IMR-90 (cell line): Measurements from ENCODE around the gene PHAX. TPM values are rescaled to one million over a fixed set of nuclear protein-coding genes. Genes with fewer than 3 reads are reported as not detected.

Experiments
- ATAC-seq: fragments of 200-7000 bp; cut with Tn5 transposase; 2 replicates; pipeline ENCODE4 v1.9.1; 2020; ENCODE audit warnings: low read depth, mild to moderate bottlenecking, moderate library complexity
- BruUV-seq: library from RNA; stranded (reverse); fragments of 400-500 nt; replicated peaks from 2 replicates; lab custom pipeline; 2021; lab: Mats Ljungman, UMichigan
- CTCF ChIA-PET: fragments of 300-600 bp; formaldehyde crosslinking; extraction: SDS; loops from one replicate; lab custom pipeline; 2021; ENCODE audit warnings: antibody characterized with exemption; lab: Yijun Ruan, JAX
- POLR2A ChIA-PET: fragments of 300-600 bp; sonication (Branson Sonifier 250); formaldehyde crosslinking; loops from one replicate; lab custom pipeline; 2022; ENCODE audit warnings: antibody characterized with exemption; ENCODE audit not compliant: unreplicated experiment; lab: Charles Lee
- DNase-seq: peaks from one replicate; pipeline ENCODE4 v3.0.0; 2013
- H2AFZ ChIP-seq: replicated peaks from 2 replicates; pipeline ENCODE3; 2013; ENCODE audit warnings: low read length, mild to moderate bottlenecking; ENCODE audit not compliant: poor library complexity
- H2AK5ac ChIP-seq: 2 replicates; pipeline ENCODE4 v1.6.1; 2013; ENCODE audit warnings: low read depth, low read length, inconsistent platforms
- H2AK9ac ChIP-seq: replicated peaks from 2 replicates; pipeline ENCODE3; 2013; ENCODE audit warnings: mild to moderate bottlenecking, low read depth, low read length, moderate library complexity; ENCODE audit not compliant: poor library complexity
- H2BK120ac ChIP-seq: 2 replicates; pipeline ENCODE4 v1.6.1; 2013; ENCODE audit warnings: low read depth, low read length, inconsistent platforms
- H2BK15ac ChIP-seq: 3 replicates; pipeline ENCODE4 v1.6.1; 2013; ENCODE audit warnings: low read depth, low read length, inconsistent platforms
- H2BK20ac ChIP-seq: 2 replicates; pipeline ENCODE4 v1.6.1; 2013; ENCODE audit warnings: low read depth, mild to moderate bottlenecking, inconsistent platforms, low read length, moderate library complexity
- H2BK5ac ChIP-seq: 2 replicates; pipeline ENCODE4 v1.6.1; 2013; ENCODE audit warnings: mild to moderate bottlenecking, low read depth, low read length, inconsistent platforms; ENCODE audit not compliant: poor library complexity, severe bottlenecking
- H3K14ac ChIP-seq: replicated peaks from 2 replicates; pipeline ENCODE4 v1.6.1; 2013; ENCODE audit warnings: low read depth, low read length, inconsistent platforms
- H3K18ac ChIP-seq: 2 replicates; pipeline ENCODE4 v1.6.1; 2013; ENCODE audit warnings: low read depth, low read length, control low read depth
- H3K23ac ChIP-seq: 2 replicates; pipeline ENCODE4 v1.6.1; 2013; ENCODE audit warnings: low read depth, low read length, inconsistent platforms
- H3K27ac ChIP-seq: 2 replicates; pipeline ENCODE4 v1.5.1; 2013; ENCODE audit warnings: mild to moderate bottlenecking, control low read depth, low read length; ENCODE audit not compliant: insufficient read depth
- H3K27me3 ChIP-seq: 2 replicates; pipeline ENCODE4 v1.6.1; 2013; ENCODE audit warnings: low read length; ENCODE audit not compliant: control insufficient read depth, insufficient read depth
- H3K36me3 ChIP-seq: 2 replicates; pipeline ENCODE4 v1.6.1; 2013; ENCODE audit warnings: low read length, mixed read lengths; ENCODE audit not compliant: control insufficient read depth, insufficient read depth
- H3K4ac ChIP-seq: 2 replicates; pipeline ENCODE4 v1.6.1; 2013; ENCODE audit warnings: low read depth, low read length, inconsistent platforms
- H3K4me1 ChIP-seq: 2 replicates; pipeline ENCODE4 v1.6.1; 2013; ENCODE audit warnings: low read length, mixed read lengths; ENCODE audit not compliant: control insufficient read depth, insufficient read depth
- H3K4me2 ChIP-seq: 2 replicates; pipeline ENCODE4 v1.6.1; 2013; ENCODE audit warnings: low read depth, mild to moderate bottlenecking, control low read depth, low read length, moderate library complexity
- H3K4me3 ChIP-seq: 2 replicates; pipeline ENCODE4 v1.5.1; 2013; ENCODE audit warnings: low read depth, mild to moderate bottlenecking, control low read depth, low read length, moderate library complexity; ENCODE audit not compliant: insufficient read depth
- H3K56ac ChIP-seq: 2 replicates; pipeline ENCODE4 v1.6.1; 2013; ENCODE audit warnings: low read length, inconsistent platforms; ENCODE audit not compliant: insufficient read depth; ENCODE audit errors: extremely low read depth
- H3K79me1 ChIP-seq, 2 experiments: 2 replicates each; pipeline ENCODE4 v1.6.1; 2013; ENCODE audit warnings: low read length in 2 of 2, inconsistent platforms in 1 of 2, low read depth in 1 of 2
- H3K9ac ChIP-seq: 2 replicates; pipeline ENCODE4 v1.6.1; 2013; ENCODE audit warnings: low read depth, low read length, control low read depth
- H3K9me1 ChIP-seq: 2 replicates; pipeline ENCODE4 v1.6.1; 2013; ENCODE audit warnings: low read length, inconsistent platforms; ENCODE audit not compliant: insufficient read depth
- H3K9me3 ChIP-seq: 2 replicates; pipeline ENCODE4 v1.6.1; 2013; ENCODE audit warnings: low read length; ENCODE audit not compliant: control insufficient read depth, insufficient read depth
- H4K20me1 ChIP-seq: 2 replicates; pipeline ENCODE4 v1.6.1; 2013; ENCODE audit warnings: low read length, inconsistent platforms; ENCODE audit not compliant: insufficient read depth
- H4K5ac ChIP-seq: 2 replicates; pipeline ENCODE4 v1.6.1; 2013; ENCODE audit warnings: mild to moderate bottlenecking, low read depth, low read length, control low read depth
- H4K8ac ChIP-seq, 2 experiments: 2 replicates each; pipeline ENCODE4 v1.6.1; 2013; ENCODE audit warnings: low read depth in 2 of 2, low read length in 2 of 2, control low read depth in 1 of 2, inconsistent platforms in 1 of 2
- H4K91ac ChIP-seq: 2 replicates; pipeline ENCODE4 v1.6.1; 2013; ENCODE audit warnings: low read depth, low read length, inconsistent platforms; ENCODE audit not compliant: insufficient read depth
- BHLHE40 ChIP-seq: fragments of 150-350 bp; IDR thresholded peaks from 2 replicates; pipeline ENCODE4 v1.6.1; 2016; ENCODE audit warnings: mild to moderate bottlenecking, low read depth, low read length
- CEBPB ChIP-seq: IDR thresholded peaks from 2 replicates; pipeline ENCODE4 v1.6.1; 2012; ENCODE audit warnings: low read depth, low read length, improper control_type of control experiment
- CHD1 ChIP-seq: IDR thresholded peaks from 2 replicates; pipeline ENCODE4 v1.6.1; 2012; ENCODE audit warnings: low read depth, low read length, improper control_type of control experiment
- FOS ChIP-seq: fragments of 150-350 bp; IDR thresholded peaks from 2 replicates; pipeline ENCODE4 v1.6.1; 2016; ENCODE audit warnings: low read depth, low read length
- MAFK ChIP-seq: IDR thresholded peaks from 2 replicates; pipeline ENCODE4 v1.6.1; 2012; ENCODE audit warnings: low read depth, low read length, improper control_type of control experiment
- MAZ ChIP-seq: IDR thresholded peaks from 2 replicates; pipeline ENCODE4 v1.6.1; 2012; ENCODE audit warnings: low read depth, mild to moderate bottlenecking, low read length, improper control_type of control experiment, moderate library complexity, borderline replicate concordance
- MXI1 ChIP-seq: IDR thresholded peaks from 2 replicates; pipeline ENCODE4 v1.6.1; 2012; ENCODE audit warnings: low read depth, mild to moderate bottlenecking, low read length, moderate library complexity, borderline replicate concordance
- POLR2A ChIP-seq: IDR thresholded peaks from 2 replicates; pipeline ENCODE4 v1.6.1; 2012; ENCODE audit warnings: mild to moderate bottlenecking, low read depth, low read length
- RAD21 ChIP-seq: IDR thresholded peaks from 2 replicates; pipeline ENCODE4 v1.6.1; 2012; ENCODE audit warnings: low read length, improper control_type of control experiment
- RCOR1 ChIP-seq: IDR thresholded peaks from 2 replicates; pipeline ENCODE4 v1.6.1; 2012; ENCODE audit warnings: mild to moderate bottlenecking, low read length, improper control_type of control experiment; ENCODE audit not compliant: insufficient replicate concordance
- RFX5 ChIP-seq: IDR thresholded peaks from 2 replicates; pipeline ENCODE4 v1.8.0; 2012; ENCODE audit warnings: low read depth, mild to moderate bottlenecking, low read length, moderate library complexity
- WGBS, 2 experiments: methylation state at CpG; one replicate each; pipeline versions ENCODE4 v1.1.5 to v1.1.7; 2013; ENCODE audit warnings: missing lambda C conversion rate in 2 of 2; ENCODE audit not compliant: insufficient read length in 1 of 2; ENCODE audit errors: extremely low coverage in 2 of 2; 5-methylcytosine and 5-hydroxymethylcytosine counted together
- dilution Hi-C: fragments of 300-500 bp; cut with HindIII; formaldehyde crosslinking; loops from one replicate; pipeline ENCODE4 v1.14.3; 2018; ENCODE audit warnings: low sequenced_read_pairs; ENCODE audit not compliant: unreplicated experiment
- in situ Hi-C: fragments of 300-500 bp; cut with MboI; formaldehyde crosslinking; loops from 3 replicates; pipeline ENCODE4 v1.14.3; 2019; ENCODE audit warnings: low sequenced_read_pairs, inconsistent platforms, mixed read lengths
- intact Hi-C: fragments of 100-400 bp; cut with micrococcal nuclease; formaldehyde crosslinking; loops from 2 replicates; pipeline ENCODE4 v1.10.0; 2022
- polyA plus RNA-seq, 3 experiments: library from polyadenylated mRNA; depleted of rRNA; stranded (reverse); fragments of >200 nt; gene quantifications; 2 replicates each; pipeline ENCODE4 v1.2.3, GENCODE V29; 2012; ENCODE audit warnings: low replicate concordance in 1 of 3
- total RNA-seq: library from RNA; depleted of rRNA; stranded (reverse); fragments of >200 nt; gene quantifications from 2 replicates; pipeline ENCODE4 v1.2.3, GENCODE V29; 2012
- TF ChIP-seq, protein P1 (sequence below): fragments of 150-350 bp; IDR thresholded peaks from 2 replicates; pipeline ENCODE4 v1.6.1; 2017; ENCODE audit warnings: mild to moderate bottlenecking, antibody characterized with exemption, low read length, low read depth
- TF ChIP-seq, protein P2 (sequence below): fragments of 150-350 bp; IDR thresholded peaks from 2 replicates; pipeline ENCODE4 v1.6.1; 2016; ENCODE audit warnings: low read depth, mild to moderate bottlenecking, low read length, moderate library complexity, borderline replicate concordance
- TF ChIP-seq, protein P3 (sequence below): conservative IDR thresholded peaks from 2 replicates; pipeline ENCODE4 v1.5.1; 2012; ENCODE audit warnings: mild to moderate bottlenecking, low read depth, low read length, improper control_type of control experiment

PHAX gene
- total and polyA plus RNA-seq, 2 of the 4 experiments (the other 2 are of a cell fraction): 32.5 to 46.4 TPM

DNA sequence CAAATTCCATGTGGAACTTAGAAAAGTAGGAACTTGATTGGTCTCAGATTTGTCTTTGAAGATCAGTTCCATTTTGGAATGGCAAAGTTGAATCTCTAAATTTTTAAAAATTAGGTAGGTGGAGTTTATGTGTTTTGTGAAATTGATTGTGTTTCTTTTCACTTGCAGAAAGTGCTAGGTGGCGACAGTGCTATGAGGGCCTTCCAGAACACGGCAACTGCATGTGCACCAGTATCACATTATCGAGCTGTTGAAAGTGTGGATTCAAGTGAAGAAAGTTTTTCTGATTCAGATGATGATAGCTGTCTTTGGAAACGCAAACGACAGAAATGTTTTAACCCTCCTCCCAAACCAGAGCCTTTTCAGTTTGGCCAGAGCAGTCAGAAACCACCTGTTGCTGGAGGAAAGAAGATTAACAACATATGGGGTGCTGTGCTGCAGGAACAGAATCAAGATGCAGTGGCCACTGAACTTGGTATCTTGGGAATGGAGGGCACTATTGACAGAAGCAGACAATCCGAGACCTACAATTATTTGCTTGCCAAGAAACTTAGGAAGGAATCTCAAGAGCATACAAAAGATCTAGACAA lies 2.8 kb downstream of the PHAX start:
- Histone ChIP-seq H3K4me3 (no peak overlapping the region), H3K56ac (no peak overlapping the region), H2BK15ac (no peak overlapping the region), H3K9ac (no peak overlapping the region), H2AK9ac (no peak overlapping the region), H3K9me1 (peaks cover 3% of the 10 kb centered on the region; the same call in 1 of the 2 replicates), H2BK5ac (no peak overlapping the region), H3K4ac (no peak overlapping the region), H4K91ac (no peak overlapping the region), H2BK120ac (no peak overlapping the region), H3K14ac (no peak overlapping the region), H3K79me1 (peaks cover 15 to 24% of the 10 kb centered on the region in 2 experiments), H3K4me1 (peaks cover 4% of the 10 kb centered on the region), H3K36me3 (peaks cover 20% of the 10 kb centered on the region), H4K20me1 (peaks cover 8% of the 10 kb centered on the region), H2AFZ (no peak overlapping the region), H4K5ac (no peak overlapping the region), H2AK5ac (no peak overlapping the region), H3K18ac (no peak overlapping the region), H2BK20ac (no peak overlapping the region), H3K27me3 (no peaks in the 10 kb centered on the region), H4K8ac (no peak overlapping the region), H3K4me2 (no peak overlapping the region), H3K27ac (no peak overlapping the region), H3K23ac (no peak overlapping the region), H3K9me3 (no peaks in the 10 kb centered on the region)
- no CpG with 5 or more reads among the region's 6 CpGs for WGBS, 2 experiments
- ChIA-PET POLR2A (interaction anchor here (0.6 to 0.7 kb wide), 2 partner anchors 88 to 167 kb away, joined by 8 to 12 read pairs; no protein-coding TSS in a partner anchor), CTCF (interaction anchor here (0.9 kb wide), 1 partner anchor 18 kb away, joined by 3 read pairs; no protein-coding TSS in a partner anchor)
- TF ChIP-seq POLR2A (no peak), RCOR1 (no peak), CHD1 (no peak), MAZ (no peak), MXI1 (no peak), RFX5 (no peak), MAFK (no peak), CEBPB (no peak), RAD21 (no peak), BHLHE40 (no peak), FOS (no peak)
- TF ChIP-seq, protein P1, sequence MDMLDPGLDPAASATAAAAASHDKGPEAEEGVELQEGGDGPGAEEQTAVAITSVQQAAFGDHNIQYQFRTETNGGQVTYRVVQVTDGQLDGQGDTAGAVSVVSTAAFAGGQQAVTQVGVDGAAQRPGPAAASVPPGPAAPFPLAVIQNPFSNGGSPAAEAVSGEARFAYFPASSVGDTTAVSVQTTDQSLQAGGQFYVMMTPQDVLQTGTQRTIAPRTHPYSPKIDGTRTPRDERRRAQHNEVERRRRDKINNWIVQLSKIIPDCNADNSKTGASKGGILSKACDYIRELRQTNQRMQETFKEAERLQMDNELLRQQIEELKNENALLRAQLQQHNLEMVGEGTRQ: no peak
- TF ChIP-seq, protein P2, sequence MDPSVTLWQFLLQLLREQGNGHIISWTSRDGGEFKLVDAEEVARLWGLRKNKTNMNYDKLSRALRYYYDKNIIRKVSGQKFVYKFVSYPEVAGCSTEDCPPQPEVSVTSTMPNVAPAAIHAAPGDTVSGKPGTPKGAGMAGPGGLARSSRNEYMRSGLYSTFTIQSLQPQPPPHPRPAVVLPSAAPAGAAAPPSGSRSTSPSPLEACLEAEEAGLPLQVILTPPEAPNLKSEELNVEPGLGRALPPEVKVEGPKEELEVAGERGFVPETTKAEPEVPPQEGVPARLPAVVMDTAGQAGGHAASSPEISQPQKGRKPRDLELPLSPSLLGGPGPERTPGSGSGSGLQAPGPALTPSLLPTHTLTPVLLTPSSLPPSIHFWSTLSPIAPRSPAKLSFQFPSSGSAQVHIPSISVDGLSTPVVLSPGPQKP: no peak
- TF ChIP-seq, protein P3, sequence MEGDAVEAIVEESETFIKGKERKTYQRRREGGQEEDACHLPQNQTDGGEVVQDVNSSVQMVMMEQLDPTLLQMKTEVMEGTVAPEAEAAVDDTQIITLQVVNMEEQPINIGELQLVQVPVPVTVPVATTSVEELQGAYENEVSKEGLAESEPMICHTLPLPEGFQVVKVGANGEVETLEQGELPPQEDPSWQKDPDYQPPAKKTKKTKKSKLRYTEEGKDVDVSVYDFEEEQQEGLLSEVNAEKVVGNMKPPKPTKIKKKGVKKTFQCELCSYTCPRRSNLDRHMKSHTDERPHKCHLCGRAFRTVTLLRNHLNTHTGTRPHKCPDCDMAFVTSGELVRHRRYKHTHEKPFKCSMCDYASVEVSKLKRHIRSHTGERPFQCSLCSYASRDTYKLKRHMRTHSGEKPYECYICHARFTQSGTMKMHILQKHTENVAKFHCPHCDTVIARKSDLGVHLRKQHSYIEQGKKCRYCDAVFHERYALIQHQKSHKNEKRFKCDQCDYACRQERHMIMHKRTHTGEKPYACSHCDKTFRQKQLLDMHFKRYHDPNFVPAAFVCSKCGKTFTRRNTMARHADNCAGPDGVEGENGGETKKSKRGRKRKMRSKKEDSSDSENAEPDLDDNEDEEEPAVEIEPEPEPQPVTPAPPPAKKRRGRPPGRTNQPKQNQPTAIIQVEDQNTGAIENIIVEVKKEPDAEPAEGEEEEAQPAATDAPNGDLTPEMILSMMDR: no peak
- intact Hi-C loops (no loop called here), dilution Hi-C loops (no loop called here), in situ Hi-C loops (no loop called here)
- DNase-seq: no peak
- no peak for ATAC-seq
- BruUV-seq: no TSS peak
